ENCODE data around the gene NCR3LG1. TPM values are rescaled to one million over a fixed set of nuclear protein-coding genes. Genes with fewer than 3 reads are reported as not detected.
A peak's percentile ranks its signal among the peaks of the same experiment; 100 is the strongest.

NCR3LG1 gene
- polyA plus RNA-seq, 2 of the 4 experiments (the other 2 are of a cell fraction): 1.1 to 2.4 TPM

DNA sequence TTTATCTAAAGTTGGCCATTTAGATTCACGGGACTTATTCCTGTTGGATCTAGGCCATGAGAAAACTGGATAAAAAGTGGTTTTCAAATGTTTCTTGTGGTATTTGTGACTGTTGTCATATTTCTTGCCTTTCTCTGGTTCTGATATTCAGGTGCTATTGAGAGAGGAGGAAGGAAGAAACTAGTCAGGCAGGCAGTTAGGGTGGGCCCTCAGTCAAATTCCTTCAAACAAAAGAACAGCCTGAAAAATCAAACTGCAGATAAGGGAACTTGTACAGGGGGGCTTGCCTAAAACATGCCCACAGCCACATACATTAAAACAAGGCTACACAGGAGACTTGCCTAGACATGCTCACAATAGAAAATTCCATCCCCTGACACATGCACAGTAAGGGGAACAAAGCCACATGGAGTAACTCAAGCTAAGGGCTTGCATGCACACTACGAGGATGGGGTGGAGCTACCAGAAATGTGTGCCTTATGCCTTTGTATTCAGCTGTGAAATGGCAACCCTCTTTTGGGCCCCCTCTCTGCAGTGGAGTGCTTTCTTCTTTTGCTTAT is 18.2 kb downstream of the NCR3LG1 start:
- H3K4me1 ChIP-seq: no peaks in the 10 kb centered on the region
- FAIRE-seq: no peak
- WGBS (ENCODE audit: missing lambda C conversion rate): 59% methylated on average over 2 of the region's 2 CpGs
- H3K9me3 ChIP-seq: peaks cover 25% of the 10 kb centered on the region
- H3K4me2 ChIP-seq: no peak overlapping the region
- no peak for DNase-seq (ENCODE audit: low read depth in 1 of 2, low spot score in 1 of 2)
- H3K4me3 ChIP-seq: no peak overlapping the region
- CTCF ChIA-PET: interaction anchor here (0.6 to 2.3 kb wide), 5 partner anchors 14 to 135 kb away, joined by 3 to 21 read pairs (median 4); no protein-coding TSS in a partner anchor
- ATAC-seq: no peak
- TF ChIP-seq RNF2 (IDR thresholded peaks at IDR 0.05; ENCODE audit: borderline replicate concordance, low read depth): no peak
- TF ChIP-seq CEBPB (IDR thresholded peaks at IDR 0.05): no peak
- TF ChIP-seq CHD4 (IDR thresholded peaks at IDR 0.05; ENCODE audit: borderline replicate concordance): no peak
- no peak for TF ChIP-seq SREBF2 (IDR thresholded peaks at IDR 0.05)
- TF ChIP-seq ZFP36 (IDR thresholded peaks at IDR 0.05; ENCODE audit: borderline replicate concordance, partially characterized antibody): peak; percentile 97
- TF ChIP-seq ZSCAN20 (CRISPR knock-in tag; IDR thresholded peaks at IDR 0.05): no peak
- TF ChIP-seq, protein P1, sequence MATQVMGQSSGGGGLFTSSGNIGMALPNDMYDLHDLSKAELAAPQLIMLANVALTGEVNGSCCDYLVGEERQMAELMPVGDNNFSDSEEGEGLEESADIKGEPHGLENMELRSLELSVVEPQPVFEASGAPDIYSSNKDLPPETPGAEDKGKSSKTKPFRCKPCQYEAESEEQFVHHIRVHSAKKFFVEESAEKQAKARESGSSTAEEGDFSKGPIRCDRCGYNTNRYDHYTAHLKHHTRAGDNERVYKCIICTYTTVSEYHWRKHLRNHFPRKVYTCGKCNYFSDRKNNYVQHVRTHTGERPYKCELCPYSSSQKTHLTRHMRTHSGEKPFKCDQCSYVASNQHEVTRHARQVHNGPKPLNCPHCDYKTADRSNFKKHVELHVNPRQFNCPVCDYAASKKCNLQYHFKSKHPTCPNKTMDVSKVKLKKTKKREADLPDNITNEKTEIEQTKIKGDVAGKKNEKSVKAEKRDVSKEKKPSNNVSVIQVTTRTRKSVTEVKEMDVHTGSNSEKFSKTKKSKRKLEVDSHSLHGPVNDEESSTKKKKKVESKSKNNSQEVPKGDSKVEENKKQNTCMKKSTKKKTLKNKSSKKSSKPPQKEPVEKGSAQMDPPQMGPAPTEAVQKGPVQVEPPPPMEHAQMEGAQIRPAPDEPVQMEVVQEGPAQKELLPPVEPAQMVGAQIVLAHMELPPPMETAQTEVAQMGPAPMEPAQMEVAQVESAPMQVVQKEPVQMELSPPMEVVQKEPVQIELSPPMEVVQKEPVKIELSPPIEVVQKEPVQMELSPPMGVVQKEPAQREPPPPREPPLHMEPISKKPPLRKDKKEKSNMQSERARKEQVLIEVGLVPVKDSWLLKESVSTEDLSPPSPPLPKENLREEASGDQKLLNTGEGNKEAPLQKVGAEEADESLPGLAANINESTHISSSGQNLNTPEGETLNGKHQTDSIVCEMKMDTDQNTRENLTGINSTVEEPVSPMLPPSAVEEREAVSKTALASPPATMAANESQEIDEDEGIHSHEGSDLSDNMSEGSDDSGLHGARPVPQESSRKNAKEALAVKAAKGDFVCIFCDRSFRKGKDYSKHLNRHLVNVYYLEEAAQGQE (IDR thresholded peaks at IDR 0.05): no peak
- no peak for TF ChIP-seq EP300 (IDR thresholded peaks at IDR 0.05)
- H3K27ac ChIP-seq: no peak overlapping the region
- POLR2A ChIA-PET: no interaction called here

DNA sequence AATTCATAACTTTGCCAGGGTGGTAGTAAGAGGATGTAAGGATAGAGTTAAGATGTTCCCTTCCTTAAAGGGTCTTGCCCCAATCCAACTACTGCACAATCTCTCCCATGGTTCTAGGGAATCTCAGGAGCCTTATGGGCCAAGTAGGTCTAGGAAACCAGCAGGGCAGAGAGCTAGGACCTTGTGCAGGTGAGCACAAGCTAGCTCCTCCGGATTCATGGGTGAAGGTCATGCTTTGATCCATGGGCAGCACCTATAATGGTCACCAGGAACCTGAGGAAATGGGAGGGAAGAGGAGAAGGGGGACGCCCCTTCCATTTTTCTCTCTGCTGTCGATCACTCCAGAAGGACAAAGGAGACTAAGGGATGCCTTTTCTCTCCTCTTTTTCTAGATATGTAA is 20.0 kb downstream of the NCR3LG1 start:
- Histone ChIP-seq H3K27ac (no peak overlapping the region), H3K4me3 (no peak overlapping the region), H3K4me2 (no peak overlapping the region), H3K4me1 (no peaks in the 10 kb centered on the region), H3K9me3 (peaks cover 25% of the 10 kb centered on the region)
- WGBS (ENCODE audit: missing lambda C conversion rate): 43% methylated on average over 3 of the region's 3 CpGs
- POLR2A ChIA-PET: no interaction called here
- FAIRE-seq: no peak
- CTCF ChIA-PET: interaction anchor here (0.9 to 2.3 kb wide), 3 partner anchors 12 to 157 kb away, joined by 3 to 21 read pairs (median 4); no protein-coding TSS in a partner anchor
- no peak for ATAC-seq
- peak in 1 of 2 experiments; percentile 58 for DNase-seq (ENCODE audit: low read depth in 1 of 2, low spot score in 1 of 2)
- no peak for TF ChIP-seq GATA3 (IDR thresholded peaks at IDR 0.05; ENCODE audit: borderline replicate concordance)
- TF ChIP-seq HES2 (IDR thresholded peaks at IDR 0.05): no peak
- TF ChIP-seq RCOR1 (IDR thresholded peaks at IDR 0.05; ENCODE audit: low read depth, low read length): no peak
- no peak for TF ChIP-seq CBX2 (IDR thresholded peaks at IDR 0.05; ENCODE audit: borderline replicate concordance, low read depth)
- TF ChIP-seq ZNF302 (CRISPR knock-in tag; IDR thresholded peaks at IDR 0.05): no peak
- TF ChIP-seq ZFP36 (IDR thresholded peaks at IDR 0.05; ENCODE audit: borderline replicate concordance, partially characterized antibody): no peak
- TF ChIP-seq CHD2 (IDR thresholded peaks at IDR 0.05; ENCODE audit: low read length, partially characterized antibody): no peak
- TF ChIP-seq, protein P2, sequence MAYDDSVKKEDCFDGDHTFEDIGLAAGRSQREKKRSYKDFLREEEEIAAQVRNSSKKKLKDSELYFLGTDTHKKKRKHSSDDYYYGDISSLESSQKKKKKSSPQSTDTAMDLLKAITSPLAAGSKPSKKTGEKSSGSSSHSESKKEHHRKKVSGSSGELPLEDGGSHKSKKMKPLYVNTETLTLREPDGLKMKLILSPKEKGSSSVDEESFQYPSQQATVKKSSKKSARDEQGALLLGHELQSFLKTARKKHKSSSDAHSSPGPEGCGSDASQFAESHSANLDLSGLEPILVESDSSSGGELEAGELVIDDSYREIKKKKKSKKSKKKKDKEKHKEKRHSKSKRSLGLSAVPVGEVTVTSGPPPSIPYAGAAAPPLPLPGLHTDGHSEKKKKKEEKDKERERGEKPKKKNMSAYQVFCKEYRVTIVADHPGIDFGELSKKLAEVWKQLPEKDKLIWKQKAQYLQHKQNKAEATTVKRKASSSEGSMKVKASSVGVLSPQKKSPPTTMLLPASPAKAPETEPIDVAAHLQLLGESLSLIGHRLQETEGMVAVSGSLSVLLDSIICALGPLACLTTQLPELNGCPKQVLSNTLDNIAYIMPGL (CRISPR knock-in tag; IDR thresholded peaks at IDR 0.05; ENCODE audit: borderline replicate concordance): no peak
- no peak for TF ChIP-seq HOXB13 (CRISPR knock-in tag; IDR thresholded peaks at IDR 0.05; ENCODE audit: low read depth)
- no peak for TF ChIP-seq ZC3H11A (IDR thresholded peaks at IDR 0.05)
- TF ChIP-seq EP300 (IDR thresholded peaks at IDR 0.05): no peak
- TF ChIP-seq POLR2A (IDR thresholded peaks at IDR 0.05; ENCODE audit: low read length): no peak
- TF ChIP-seq, protein P3, sequence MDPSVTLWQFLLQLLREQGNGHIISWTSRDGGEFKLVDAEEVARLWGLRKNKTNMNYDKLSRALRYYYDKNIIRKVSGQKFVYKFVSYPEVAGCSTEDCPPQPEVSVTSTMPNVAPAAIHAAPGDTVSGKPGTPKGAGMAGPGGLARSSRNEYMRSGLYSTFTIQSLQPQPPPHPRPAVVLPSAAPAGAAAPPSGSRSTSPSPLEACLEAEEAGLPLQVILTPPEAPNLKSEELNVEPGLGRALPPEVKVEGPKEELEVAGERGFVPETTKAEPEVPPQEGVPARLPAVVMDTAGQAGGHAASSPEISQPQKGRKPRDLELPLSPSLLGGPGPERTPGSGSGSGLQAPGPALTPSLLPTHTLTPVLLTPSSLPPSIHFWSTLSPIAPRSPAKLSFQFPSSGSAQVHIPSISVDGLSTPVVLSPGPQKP (IDR thresholded peaks at IDR 0.05; ENCODE audit: low read depth, low read length): no peak

Measured in A549 (cell line).